Fibroblast of villous mesenchyme (primary cell): ENCODE data around the gene SERPINA9. TPM values are rescaled to one million over a fixed set of nuclear protein-coding genes. Genes with fewer than 3 reads are reported as not detected.
"Not testable (repeated sequence)": the region's sequence is repeated elsewhere in the genome, so short reads cannot be mapped to it uniquely, and the experiment has no call there.

Source experiments
- DNase-seq: peaks from one replicate; pipeline ENCODE4 v3.0.0-alpha.2; 2010; ENCODE audit warnings: low read depth
- H3K4me3 ChIP-seq: 2 replicates; pipeline ENCODE4 v1.5.1; 2011; ENCODE audit warnings: low read depth, mild to moderate bottlenecking, low read length
- total RNA-seq: library from RNA; depleted of rRNA; stranded (reverse); fragments of >200 nt; gene quantifications from 2 replicates; pipeline ENCODE4 v1.2.3, GENCODE V29; 2012
- TF ChIP-seq, protein P1 (sequence below): IDR thresholded peaks from 2 replicates; pipeline ENCODE4 v1.5.1; 2012; ENCODE audit warnings: low read depth, mild to moderate bottlenecking, low read length; ENCODE audit not compliant: insufficient read depth

SERPINA9 gene
- total RNA-seq, 1 donor: not detected

DNA sequence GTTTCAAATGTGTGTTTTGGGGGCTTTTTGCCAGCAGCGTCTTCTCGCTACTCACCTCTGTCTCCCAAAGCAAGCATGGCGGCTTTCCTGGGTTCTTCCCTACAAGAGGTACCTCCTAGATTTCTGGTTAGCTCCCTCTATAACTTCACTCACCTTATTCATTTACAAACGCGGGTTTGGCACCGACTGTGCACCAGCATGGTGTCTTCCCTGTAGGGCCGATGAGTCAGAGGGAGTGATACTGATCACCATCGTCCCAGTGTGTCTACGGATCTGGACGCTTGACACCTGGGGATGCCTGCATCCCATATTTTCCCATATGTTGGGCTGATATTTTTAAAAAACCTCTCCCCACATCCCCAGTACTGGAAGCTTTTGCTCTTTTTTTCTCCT lies 41.2 kb upstream of the SERPINA9 start:
- DNase-seq: no peak
- TF ChIP-seq, protein P1, sequence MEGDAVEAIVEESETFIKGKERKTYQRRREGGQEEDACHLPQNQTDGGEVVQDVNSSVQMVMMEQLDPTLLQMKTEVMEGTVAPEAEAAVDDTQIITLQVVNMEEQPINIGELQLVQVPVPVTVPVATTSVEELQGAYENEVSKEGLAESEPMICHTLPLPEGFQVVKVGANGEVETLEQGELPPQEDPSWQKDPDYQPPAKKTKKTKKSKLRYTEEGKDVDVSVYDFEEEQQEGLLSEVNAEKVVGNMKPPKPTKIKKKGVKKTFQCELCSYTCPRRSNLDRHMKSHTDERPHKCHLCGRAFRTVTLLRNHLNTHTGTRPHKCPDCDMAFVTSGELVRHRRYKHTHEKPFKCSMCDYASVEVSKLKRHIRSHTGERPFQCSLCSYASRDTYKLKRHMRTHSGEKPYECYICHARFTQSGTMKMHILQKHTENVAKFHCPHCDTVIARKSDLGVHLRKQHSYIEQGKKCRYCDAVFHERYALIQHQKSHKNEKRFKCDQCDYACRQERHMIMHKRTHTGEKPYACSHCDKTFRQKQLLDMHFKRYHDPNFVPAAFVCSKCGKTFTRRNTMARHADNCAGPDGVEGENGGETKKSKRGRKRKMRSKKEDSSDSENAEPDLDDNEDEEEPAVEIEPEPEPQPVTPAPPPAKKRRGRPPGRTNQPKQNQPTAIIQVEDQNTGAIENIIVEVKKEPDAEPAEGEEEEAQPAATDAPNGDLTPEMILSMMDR: no peak
- no peak overlapping the region for H3K4me3 ChIP-seq

DNA sequence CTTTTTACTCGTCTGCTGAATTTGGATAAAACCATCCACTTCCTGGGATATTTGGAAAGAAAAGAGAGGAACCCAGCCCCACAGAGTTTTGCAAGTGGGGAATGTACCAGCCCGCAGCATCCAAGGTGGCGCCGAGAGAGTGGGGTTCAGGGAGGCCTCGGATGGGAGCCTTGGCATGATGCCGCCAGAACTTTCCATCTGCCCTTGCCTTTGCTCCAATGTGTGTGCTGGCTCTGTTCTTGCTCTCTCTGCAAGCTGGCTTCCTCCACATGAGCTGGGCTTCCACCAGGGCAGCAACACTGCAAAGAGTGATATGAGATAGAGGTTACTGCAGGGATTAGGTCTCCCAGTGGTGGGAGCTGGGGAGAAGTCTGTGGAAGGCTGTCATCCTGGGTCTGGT lies 39.9 kb upstream of the SERPINA9 start:
- no peak for DNase-seq
- TF ChIP-seq, protein P1: no peak
- no peak overlapping the region for H3K4me3 ChIP-seq

DNA sequence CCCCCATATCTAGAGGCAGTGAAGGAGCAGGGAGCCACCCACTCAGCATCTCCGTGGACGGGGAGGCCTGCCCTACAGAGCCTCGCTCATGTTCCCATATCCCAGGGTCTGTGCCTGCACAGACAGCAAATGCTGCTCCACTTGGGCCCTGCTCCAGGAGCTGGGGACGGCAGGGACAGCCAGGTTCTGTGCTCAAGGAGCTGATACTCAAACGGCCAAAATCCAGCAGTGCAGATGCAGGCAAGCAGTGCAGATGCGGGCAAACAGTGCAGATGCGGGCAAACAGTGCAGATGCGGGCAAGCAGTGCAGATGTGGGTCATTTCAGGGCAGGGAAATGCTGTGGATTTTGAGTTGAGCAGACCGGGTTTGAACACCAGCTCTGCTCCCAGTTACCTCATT lies 39.4 kb upstream of the SERPINA9 start:
- H3K4me3 ChIP-seq: no peak overlapping the region
- TF ChIP-seq, protein P1: no peak
- no peak for DNase-seq

DNA sequence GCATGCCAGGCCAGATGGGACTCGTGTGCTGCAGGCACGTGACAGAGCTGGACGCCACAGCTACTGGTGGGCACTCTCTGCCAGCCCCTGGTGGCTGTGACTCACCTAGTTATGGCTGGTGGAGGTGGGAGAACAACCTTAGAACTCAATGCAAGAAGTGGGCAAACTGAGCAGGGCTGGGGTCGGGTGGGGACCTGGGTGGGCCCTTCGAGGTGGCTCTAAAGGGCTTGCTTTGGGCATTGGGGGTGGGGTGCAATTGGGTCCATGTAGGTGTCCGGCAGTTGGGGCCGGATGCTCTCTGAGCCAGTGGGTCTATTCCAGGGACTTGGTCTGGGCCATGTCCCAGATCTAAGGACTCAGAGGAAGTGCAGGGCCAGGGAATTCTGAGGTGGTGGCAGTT lies 38.4 kb upstream of the SERPINA9 start:
- no peak overlapping the region for H3K4me3 ChIP-seq
- DNase-seq: no peak
- TF ChIP-seq, protein P1: no peak

DNA sequence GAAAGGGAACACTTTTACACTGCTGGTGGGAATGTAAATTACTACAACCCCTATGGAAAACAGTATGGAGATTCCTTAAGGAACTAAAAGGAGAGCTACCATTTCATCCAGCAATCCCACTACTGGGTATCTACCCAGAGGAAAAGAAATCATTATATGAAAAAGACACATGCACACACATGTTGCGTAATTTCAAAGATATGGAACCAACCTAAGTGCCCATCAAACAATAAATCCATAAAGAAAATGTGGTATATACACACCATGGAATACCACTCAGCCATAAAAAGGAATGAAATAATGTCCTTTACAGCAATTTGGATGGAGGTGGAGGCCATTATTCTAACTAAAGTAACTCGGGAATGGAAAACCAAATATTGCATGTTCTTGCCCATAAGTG lies 34.5 kb upstream of the SERPINA9 start:
- DNase-seq, H3K4me3 ChIP-seq: not testable (repeated sequence)

DNA sequence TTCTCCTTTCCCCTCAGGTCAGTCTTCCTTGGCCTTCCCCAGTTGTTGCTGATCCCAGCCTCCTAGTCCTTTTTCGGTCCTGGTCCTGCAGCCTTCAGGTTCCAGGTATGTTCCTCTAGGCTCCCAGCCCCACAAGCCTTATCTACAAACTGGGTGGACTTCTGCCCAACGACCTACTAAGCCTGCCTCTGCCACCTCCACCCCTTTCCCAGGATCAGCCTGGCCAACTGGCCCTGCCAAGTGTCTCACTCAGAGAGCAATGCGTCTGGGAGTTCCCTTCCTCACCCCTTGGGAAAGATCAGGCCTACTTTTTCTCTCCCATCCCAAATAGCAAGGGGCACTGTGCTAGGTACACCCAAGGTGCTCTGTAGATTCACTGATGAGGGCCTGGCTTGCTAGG lies 33.4 kb upstream of the SERPINA9 start, which contains the start of gene SERPINA12:
Gene SERPINA12, minus strand, starts transcription at position 114 of the 400 bp plus-strand sequence. CDS start 11,072 bp downstream, outside the sequence.
- H3K4me3 ChIP-seq: no peak within 1 kb of the TSS
- TF ChIP-seq, protein P1: no peak
- DNase-seq: no peak

DNA sequence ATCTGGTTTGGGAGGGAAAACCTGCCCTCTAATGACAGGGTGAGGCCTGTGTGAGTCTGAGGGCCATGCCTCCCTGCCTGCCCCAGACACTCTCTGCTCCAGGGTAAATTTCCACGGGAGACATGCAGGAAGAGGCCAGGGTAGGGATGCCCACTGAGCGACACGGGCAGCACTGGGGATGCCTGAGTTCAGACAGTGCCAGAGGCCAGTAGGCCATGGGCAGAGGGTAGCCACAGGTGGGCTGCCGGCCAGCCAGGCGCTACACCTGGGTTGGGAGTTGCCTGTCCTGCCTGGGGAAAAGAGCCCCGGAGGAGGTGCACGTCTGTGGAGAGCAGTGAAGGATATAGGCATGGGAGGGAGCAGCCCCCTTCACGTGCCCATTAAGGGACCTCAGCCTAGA lies 29.6 kb upstream of the SERPINA9 start:
- no peak for DNase-seq
- TF ChIP-seq, protein P1: no peak
- H3K4me3 ChIP-seq: no peak overlapping the region
